Measurements from ENCODE around the gene ZP3. TPM values are rescaled to one million over a fixed set of nuclear protein-coding genes. Genes with fewer than 3 reads are reported as not detected.
"Not testable (repeated sequence)": the region's sequence is repeated elsewhere in the genome, so short reads cannot be mapped to it uniquely, and the experiment has no call there.

Gene ZP3
- total RNA-seq, 2 donors from 2014 or later = 0.39 to 8.4 TPM

GRCh38 chr7:76417654-76418310 lies 7.0 kb upstream of the ZP3 start:
- H3K27me3 Mint-ChIP-seq, ATAC-seq: not testable (repeated sequence)

GRCh38 chr7:76421097-76421496 lies 3.7 kb upstream of the ZP3 start:
- not testable (repeated sequence) for H3K9me3 Mint-ChIP-seq; H3K4me3 Mint-ChIP-seq; H3K27ac Mint-ChIP-seq; H3K4me1 Mint-ChIP-seq (ENCODE audit: low read depth in 2 of 2); H3K27me3 Mint-ChIP-seq; ATAC-seq; DNase-seq (ENCODE audit: low spot score); H3K36me3 Mint-ChIP-seq

More at GRCh38 chr7:76417654-76418310, 7.0 kb upstream of the ZP3 start:
- H3K27ac Mint-ChIP-seq; H3K4me3 Mint-ChIP-seq; H3K9me3 Mint-ChIP-seq; H3K36me3 Mint-ChIP-seq; H3K4me1 Mint-ChIP-seq (ENCODE audit: low read depth in 2 of 2): not testable (repeated sequence)
- DNase-seq (ENCODE audit: low spot score) = peak; percentile 18

DNA sequence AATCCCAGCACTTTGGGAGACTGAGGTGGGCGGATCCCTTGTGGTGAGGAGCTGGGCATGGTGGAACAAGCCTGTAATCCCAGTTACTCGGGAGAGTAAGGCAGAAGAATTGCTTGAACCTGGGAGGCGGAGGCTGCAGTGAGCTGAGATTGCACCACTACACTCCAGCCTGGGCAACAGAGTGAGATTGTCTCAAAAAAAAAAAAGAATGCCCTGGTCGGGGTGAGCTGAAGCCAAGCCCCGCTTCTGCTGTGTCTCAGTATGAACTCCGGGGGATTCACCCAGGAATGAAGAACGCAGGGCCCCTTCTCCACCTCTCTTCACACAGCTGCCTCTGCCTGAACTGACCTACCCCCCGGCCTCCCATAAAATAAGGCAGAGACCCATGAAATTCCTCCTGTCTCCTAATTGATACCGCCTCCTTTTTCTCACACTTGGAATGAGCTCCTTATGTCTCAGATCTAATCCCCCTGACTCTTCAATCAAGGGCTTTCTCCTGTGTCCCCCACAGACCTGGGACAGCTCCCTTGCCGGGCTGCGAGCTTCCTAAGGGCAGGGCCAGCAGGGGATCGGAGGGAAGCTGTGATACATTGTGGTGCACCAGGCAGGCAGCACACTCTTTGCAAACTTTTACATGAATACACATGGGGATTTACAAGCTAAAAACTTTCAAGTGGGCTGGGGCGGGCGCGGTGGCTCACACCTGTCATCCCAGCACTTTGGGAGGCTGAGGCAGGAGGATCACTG lies 911 bp upstream of the ZP3 start:
- ATAC-seq = no peak
- Mint-ChIP-seq H3K9me3 (no peaks in the 10 kb centered on the region), H3K27me3 (peaks cover 0 to 6% of the 10 kb centered on the region in 2 donors)

DNA sequence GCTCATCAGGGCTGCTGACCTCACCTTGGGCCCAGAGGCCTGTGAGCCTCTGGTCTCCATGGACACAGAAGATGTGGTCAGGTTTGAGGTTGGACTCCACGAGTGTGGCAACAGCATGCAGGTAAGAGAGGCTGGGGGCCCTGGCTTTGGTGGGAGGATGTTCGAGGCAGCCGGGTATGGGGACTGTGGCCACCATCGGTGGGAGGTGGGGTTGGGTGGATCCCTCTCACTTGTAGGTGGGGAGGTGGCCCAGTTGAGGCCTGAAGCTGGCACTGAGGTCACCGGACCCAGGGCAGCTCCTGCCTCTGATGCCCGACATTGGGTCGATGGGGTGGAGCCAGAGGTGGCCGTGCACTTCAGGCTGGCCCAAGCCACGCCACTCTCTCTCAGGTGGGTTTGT lies 406 bp downstream of the ZP3 start:
- peaks cover 0 to under 1% of the 10 kb centered on the region in 2 donors for H3K27me3 Mint-ChIP-seq
- H3K4me1 Mint-ChIP-seq (ENCODE audit: low read depth in 2 of 2) = peaks cover 0 to 10% of the 10 kb centered on the region in 2 donors
- H3K9me3 Mint-ChIP-seq = no peaks in the 10 kb centered on the region
- no peak overlapping the region for H3K4me3 Mint-ChIP-seq
- ATAC-seq (peak in 1 of 2 donors; percentile 41), DNase-seq (ENCODE audit: low spot score) (peak; percentile 38)
- H3K27ac Mint-ChIP-seq = no peak overlapping the region
- no peaks in the 10 kb centered on the region for H3K36me3 Mint-ChIP-seq

More for the DNA sequence above, 911 bp upstream of the ZP3 start:
- Mint-ChIP-seq H3K4me3 (no peak overlapping the region), H3K27ac (no peak overlapping the region), H3K36me3 (no peaks in the 10 kb centered on the region), H3K4me1 (ENCODE audit: low read depth in 2 of 2) (peaks cover 0 to 8% of the 10 kb centered on the region in 2 donors)
- DNase-seq (ENCODE audit: low spot score) = peak; percentile 54

GRCh38 chr7:76425558-76425957 lies 808 bp downstream of the ZP3 start:
- peak; percentile 41 for DNase-seq (ENCODE audit: low spot score)
- H3K27me3 Mint-ChIP-seq, H3K4me3 Mint-ChIP-seq, ATAC-seq, H3K9me3 Mint-ChIP-seq, H3K36me3 Mint-ChIP-seq, H3K27ac Mint-ChIP-seq: not testable (repeated sequence)
- H3K4me1 Mint-ChIP-seq (ENCODE audit: low read depth in 2 of 2) = peaks cover 0 to 10% of the 10 kb centered on the region in 2 donors

DNA sequence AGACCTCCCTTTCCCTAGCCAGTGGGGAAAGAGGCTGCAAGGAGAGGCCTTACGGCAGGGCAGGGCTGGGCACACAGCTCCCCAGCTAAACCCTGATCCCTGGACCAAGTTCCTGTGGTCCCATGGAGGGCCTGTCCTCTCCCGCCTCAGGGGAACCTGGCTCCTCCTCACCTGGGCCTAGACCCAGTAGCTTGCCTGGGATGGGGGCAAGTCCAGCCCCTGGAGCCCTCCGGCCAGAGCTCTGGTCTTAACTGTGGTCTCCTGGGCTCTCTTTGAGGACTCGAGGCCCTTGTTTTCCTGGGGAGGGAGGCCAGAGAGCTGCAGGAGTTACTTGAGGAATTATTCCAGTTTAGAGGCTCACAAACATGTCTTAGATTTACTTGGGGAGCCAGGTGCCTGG lies 1.5 kb downstream of the ZP3 start:
- Mint-ChIP-seq H3K4me3 (no peak overlapping the region), H3K27me3 (no peaks in the 10 kb centered on the region), H3K9me3 (no peaks in the 10 kb centered on the region), H3K4me1 (ENCODE audit: low read depth in 2 of 2) (peaks cover 0 to 10% of the 10 kb centered on the region in 2 donors), H3K27ac (no peak overlapping the region), H3K36me3 (no peaks in the 10 kb centered on the region)
- ATAC-seq (no peak), DNase-seq (ENCODE audit: low spot score) (peak; percentile 18)

- Mint-ChIP-seq H3K9me3 (no peaks in the 10 kb centered on the region), H3K27me3 (no peaks in the 10 kb centered on the region), H3K36me3 (no peaks in the 10 kb centered on the region), H3K4me3 (no peak overlapping the region), H3K4me1 (ENCODE audit: low read depth in 2 of 2) (peaks cover 0 to 10% of the 10 kb centered on the region in 2 donors), H3K27ac (no peak overlapping the region)
- ATAC-seq (no peak), DNase-seq (ENCODE audit: low spot score) (peak; percentile 35)
Observed at GRCh38 chr7:76427635-76428034, 2.9 kb downstream of the ZP3 start.

DNA sequence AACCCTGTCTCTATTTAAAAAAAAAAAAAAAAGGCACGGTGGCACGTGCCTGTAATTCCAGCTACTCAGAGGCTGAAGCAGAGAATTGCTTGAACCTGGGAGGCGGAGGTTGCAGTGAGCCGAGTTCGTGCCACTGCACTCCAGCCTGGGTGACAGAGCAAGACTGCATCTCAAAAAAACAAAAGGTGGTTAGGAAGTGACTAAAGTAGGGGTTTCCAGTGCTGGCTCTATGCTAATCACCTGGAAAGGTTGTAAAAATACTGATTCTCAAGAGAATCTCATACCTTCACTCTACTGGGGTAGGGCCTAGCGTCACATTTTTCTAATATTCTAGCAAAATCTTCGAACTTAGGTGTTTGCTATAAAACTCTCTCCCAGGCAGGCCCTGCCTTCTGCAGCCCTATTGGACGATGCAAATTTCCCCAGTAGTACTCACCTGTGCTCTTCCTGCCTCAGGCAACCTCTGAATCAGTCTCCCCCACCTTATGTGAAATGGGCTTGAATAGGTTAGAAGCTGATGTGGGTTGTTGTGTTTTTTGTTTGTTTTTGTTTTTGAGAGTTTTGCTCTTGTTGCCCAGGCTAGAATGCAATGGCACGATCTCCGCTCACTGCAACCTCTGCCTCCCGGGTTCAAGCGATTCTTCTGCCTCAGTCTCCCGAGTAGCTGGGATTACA lies 3.5 kb downstream of the ZP3 start:
- Mint-ChIP-seq H3K4me1 (ENCODE audit: low read depth in 2 of 2) (peaks cover 0 to 10% of the 10 kb centered on the region in 2 donors), H3K27ac (no peak overlapping the region), H3K27me3 (no peaks in the 10 kb centered on the region), H3K9me3 (no peaks in the 10 kb centered on the region), H3K36me3 (no peaks in the 10 kb centered on the region), H3K4me3 (no peak overlapping the region)
- ATAC-seq (no peak), DNase-seq (ENCODE audit: low spot score) (peak; percentile 35)

DNA sequence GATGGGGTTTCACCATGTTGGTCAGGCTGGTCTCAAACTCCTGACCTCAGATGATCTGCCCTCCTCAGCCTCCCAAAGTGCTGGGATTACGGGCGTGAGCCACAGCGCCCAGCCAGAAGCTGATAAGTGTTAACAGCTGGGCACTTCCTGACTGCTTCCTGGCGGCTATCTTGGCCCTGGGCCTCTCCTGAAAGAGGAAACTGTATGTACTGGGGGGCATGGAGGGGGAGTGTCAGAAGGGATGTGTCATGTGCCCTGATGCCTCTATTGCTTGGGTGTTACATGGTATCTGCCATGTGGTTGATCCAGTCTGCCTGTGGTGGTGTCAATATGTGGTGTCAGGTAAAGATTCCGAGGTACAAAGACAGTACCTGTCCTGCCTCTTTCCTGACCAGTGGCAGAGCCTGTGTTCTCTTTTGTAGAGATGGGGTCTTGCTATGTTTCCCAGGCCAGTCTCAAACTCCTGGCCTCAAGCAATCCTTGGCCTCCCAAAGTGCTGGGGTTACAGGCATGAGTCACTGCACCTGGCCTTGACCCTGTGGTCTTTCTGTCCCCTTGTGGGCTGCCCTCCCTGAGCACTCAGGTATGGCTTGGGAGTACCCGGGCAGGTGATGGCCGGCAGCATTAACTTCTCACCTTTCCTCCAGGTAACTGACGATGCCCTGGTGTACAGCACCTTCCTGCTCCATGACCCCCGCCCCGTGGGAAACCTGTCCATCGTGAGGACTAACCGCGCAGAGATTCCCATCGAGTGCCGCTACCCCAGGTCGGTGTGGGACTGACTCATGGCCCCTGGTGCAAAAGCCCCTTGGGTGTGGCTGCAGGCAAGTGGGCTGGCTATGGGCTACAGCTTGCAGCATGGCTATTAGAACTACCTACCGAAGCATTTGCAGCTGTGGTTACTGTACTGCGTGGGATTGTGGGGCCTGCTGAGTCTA lies 4.4 kb downstream of the ZP3 start:
- ATAC-seq (no peak), DNase-seq (ENCODE audit: low spot score) (peak; percentile 28)
- Mint-ChIP-seq H3K36me3 (no peaks in the 10 kb centered on the region), H3K9me3 (no peaks in the 10 kb centered on the region), H3K4me1 (ENCODE audit: low read depth in 2 of 2) (peaks cover 0 to 10% of the 10 kb centered on the region in 2 donors), H3K27ac (no peak overlapping the region), H3K4me3 (no peak overlapping the region), H3K27me3 (no peaks in the 10 kb centered on the region)

DNA sequence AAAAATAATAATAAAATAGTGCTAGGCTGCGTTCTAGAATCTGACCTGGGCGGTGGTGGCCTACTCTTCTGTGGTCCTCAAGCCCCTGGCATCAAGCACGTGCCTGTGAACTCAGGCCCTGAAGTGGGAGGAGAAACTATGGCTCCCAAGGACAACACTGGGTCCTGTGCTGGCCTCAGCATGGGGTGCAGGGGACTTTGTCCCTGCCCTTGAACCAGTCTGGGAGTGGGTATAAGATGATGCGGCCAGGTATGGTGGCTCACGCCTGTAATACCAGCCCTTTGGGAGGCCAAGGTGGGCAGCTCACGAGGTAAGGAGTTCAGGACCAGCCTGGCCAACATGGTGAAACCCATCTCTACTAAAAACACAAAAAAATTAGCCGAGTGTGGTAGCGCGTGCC lies 5.5 kb downstream of the ZP3 start:
- no peak overlapping the region for H3K4me3 Mint-ChIP-seq
- no peaks in the 10 kb centered on the region for H3K27me3 Mint-ChIP-seq
- no peaks in the 10 kb centered on the region for H3K36me3 Mint-ChIP-seq
- peaks cover 0 to 3% of the 10 kb centered on the region in 2 donors for H3K4me1 Mint-ChIP-seq (ENCODE audit: low read depth in 2 of 2)
- ATAC-seq (no peak), DNase-seq (ENCODE audit: low spot score) (peak; percentile 22)
- H3K27ac Mint-ChIP-seq = peak overlapping the region in 1 of 2 donors; percentile 63
- no peaks in the 10 kb centered on the region for H3K9me3 Mint-ChIP-seq

DNA sequence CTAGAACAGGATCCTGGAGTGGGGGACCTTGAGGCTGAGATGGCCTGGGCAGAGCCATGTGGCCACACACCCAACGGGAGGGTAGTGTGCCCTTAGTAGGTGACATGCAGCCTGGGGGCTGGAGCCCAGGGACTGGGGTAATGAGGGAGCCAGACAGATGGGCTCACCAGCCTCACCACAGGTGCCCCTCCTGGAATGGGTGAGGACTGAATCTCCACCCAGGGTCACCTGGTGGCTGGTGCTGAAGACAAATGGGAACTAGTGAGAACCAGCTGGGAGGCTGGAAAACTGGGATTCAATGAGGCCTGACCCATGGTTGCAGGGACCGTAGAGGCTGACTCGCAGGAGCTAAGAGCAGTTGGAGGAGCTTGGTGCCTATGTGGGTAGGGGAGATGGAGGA lies 6.1 kb downstream of the ZP3 start:
- Mint-ChIP-seq H3K27me3 (no peaks in the 10 kb centered on the region), H3K4me3 (no peak overlapping the region), H3K4me1 (ENCODE audit: low read depth in 2 of 2) (peaks cover 0 to 3% of the 10 kb centered on the region in 2 donors), H3K36me3 (no peaks in the 10 kb centered on the region), H3K27ac (peak overlapping the region in 1 of 2 donors; percentile 63), H3K9me3 (no peaks in the 10 kb centered on the region)
- ATAC-seq (no peak), DNase-seq (ENCODE audit: low spot score) (peak; percentile 29)

DNA sequence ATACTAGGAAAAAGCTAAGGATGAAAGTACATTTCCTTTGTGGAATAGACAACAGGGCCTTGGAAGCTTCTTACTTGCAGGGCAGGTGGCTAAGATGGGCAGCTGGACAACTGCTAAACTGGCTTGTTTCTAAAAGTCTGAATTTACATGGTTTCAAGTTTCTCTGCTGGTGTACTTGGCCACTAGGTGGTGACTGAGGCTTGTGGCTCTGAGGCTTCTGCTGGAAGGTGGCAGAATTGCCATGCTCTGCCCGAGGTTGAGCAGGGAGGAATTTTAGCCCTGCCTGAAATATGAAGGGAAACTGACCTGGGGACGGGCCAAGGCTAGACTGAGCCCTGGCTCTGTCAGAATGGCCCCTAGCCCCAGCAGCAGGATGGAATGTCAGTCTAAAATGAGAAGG lies 13.1 kb downstream of the ZP3 start:
- H3K27me3 Mint-ChIP-seq = not testable (repeated sequence)

DNA sequence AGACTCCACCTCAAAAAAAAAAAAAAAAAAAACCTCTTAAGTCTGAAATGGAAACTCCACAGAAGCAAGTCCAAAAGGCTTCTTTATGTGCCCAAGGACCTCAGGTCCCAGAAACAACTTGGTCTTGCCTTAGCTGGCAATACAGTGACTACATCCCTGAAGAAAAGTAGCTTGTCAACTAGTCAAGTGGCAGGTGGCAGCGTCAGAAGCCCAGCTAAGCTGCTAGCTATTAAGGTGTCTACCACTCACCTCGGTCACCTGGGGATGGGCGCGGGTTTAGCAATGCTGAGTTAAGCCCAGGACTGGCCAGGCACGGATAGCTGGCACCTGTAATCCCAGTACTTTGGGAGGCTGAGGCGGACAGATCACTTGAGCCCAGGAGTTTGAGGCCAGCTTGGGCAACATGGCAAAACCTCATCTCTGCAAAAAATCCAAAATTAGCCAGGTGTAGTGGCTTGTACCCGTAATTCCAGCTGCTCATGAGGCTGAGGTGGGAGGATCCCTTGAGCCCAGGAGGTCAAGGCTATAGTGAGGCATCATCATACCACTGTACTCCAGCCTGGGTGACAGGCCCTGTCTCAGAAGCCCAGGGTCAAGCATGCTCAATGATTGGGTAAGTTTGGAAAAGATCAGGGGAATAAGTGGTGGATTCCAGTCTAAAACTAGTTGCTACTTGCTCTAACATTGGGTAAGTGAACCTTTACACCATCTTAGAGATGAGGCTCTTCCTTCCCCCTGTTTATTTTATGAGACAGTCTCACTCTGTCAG lies 14.6 kb downstream of the ZP3 start:
- H3K36me3 Mint-ChIP-seq, H3K27ac Mint-ChIP-seq: not testable (repeated sequence)

More for the DNA sequence above, 13.1 kb downstream of the ZP3 start:
- H3K27ac Mint-ChIP-seq; H3K36me3 Mint-ChIP-seq; H3K4me1 Mint-ChIP-seq (ENCODE audit: low read depth in 2 of 2); H3K4me3 Mint-ChIP-seq; DNase-seq (ENCODE audit: low spot score); H3K9me3 Mint-ChIP-seq: not testable (repeated sequence)
- peak; percentile 61 to 69 for ATAC-seq

More for the DNA sequence above, 14.6 kb downstream of the ZP3 start:
- peak in 1 of 2 donors; percentile 73 for ATAC-seq
- not testable (repeated sequence) for H3K4me1 Mint-ChIP-seq (ENCODE audit: low read depth in 2 of 2); H3K27me3 Mint-ChIP-seq; H3K4me3 Mint-ChIP-seq; H3K9me3 Mint-ChIP-seq; DNase-seq (ENCODE audit: low spot score)

All from natural killer cell treated with Interleukin-12 subunit alpha and Interleukin-12 subunit beta and Interleukin-15 and Interleukin-18, amount 100 ng/mL, for 72 hours (primary cell).